HepG2 (cell line): Measurements from ENCODE around the gene GATD1. TPM values are rescaled to one million over a fixed set of nuclear protein-coding genes. Genes with fewer than 3 reads are reported as not detected.

Experiments
- AGO2 ChIP-seq: fragments of 200-400 bp; formaldehyde crosslinking; optimal IDR thresholded peaks from 2 replicates; pipeline ENCODE3; 2017; ENCODE audit warnings: mild to moderate bottlenecking, low read depth, low read length, moderate library complexity
- ATAD3A ChIP-seq: sonication (generic); formaldehyde crosslinking; IDR thresholded peaks from 2 replicates; pipeline ENCODE4 v1.4.0; 2020; ENCODE audit warnings: missing genetic modification reagents
- BRCA1 ChIP-seq: sonication (generic); formaldehyde crosslinking; IDR thresholded peaks from 2 replicates; pipeline ENCODE4 v1.4.0; 2020; ENCODE audit warnings: missing genetic modification reagents
- HIVEP1 ChIP-seq: sonication (generic); formaldehyde crosslinking; IDR thresholded peaks from 2 replicates; pipeline ENCODE4 v1.4.0; 2020; ENCODE audit warnings: mild to moderate bottlenecking, missing genetic modification reagents
- IRF2 ChIP-seq: IDR thresholded peaks from 2 replicates; pipeline ENCODE4 v1.6.1; 2018; ENCODE audit warnings: missing genetic modification reagents, missing compliant biosample characterization
- JUNB ChIP-seq: sonication (generic); formaldehyde crosslinking; IDR thresholded peaks from 2 replicates; pipeline ENCODE4 v1.8.0; 2022; ENCODE audit warnings: missing genetic modification reagents, mild to moderate bottlenecking, borderline replicate concordance
- NR2F1 ChIP-seq, 2 experiments: fragments of 450-650 bp in 1 of 2; formaldehyde crosslinking in 1 of 2; IDR thresholded peaks; 2 replicates each; pipeline versions ENCODE4 v1.5.0 to v1.6.1; 2016 to 2020; ENCODE audit warnings: mild to moderate bottlenecking in 1 of 2, missing compliant biosample characterization in 1 of 2, missing genetic modification reagents in 1 of 2, moderate library complexity in 1 of 2
- PHF5A ChIP-seq: IDR thresholded peaks from one replicate; pipeline ENCODE4 v1.6.1; 2018; ENCODE audit warnings: low read depth, missing genetic modification reagents; ENCODE audit not compliant: unreplicated experiment
- ZNF451 ChIP-seq: sonication (generic); formaldehyde crosslinking; IDR thresholded peaks from 2 replicates; pipeline ENCODE4 v1.5.0; 2020; ENCODE audit warnings: mild to moderate bottlenecking, missing genetic modification reagents
- ZNF850 ChIP-seq: sonication (generic); formaldehyde crosslinking; conservative IDR thresholded peaks from 2 replicates; pipeline ENCODE4 v1.9.0; 2021; ENCODE audit warnings: mild to moderate bottlenecking, missing genetic modification reagents
- polyA plus RNA-seq, 8 experiments: library from polyadenylated mRNA; depleted of rRNA in 3 of 8; stranded (reverse) in 7 of 8; unstranded in 1 of 8; fragments of >200 nt; fragmentation: Illumina TruSeq in 4 of 8; extraction: Trizol in 4 of 8; gene quantifications; 2 replicates each; pipeline versions ENCODE4 v1.2.1 to v1.2.3, GENCODE V29; 2011 to 2016; ENCODE audit warnings: low read depth in 4 of 8, missing spikeins in 1 of 8, mixed read lengths in 1 of 8; ENCODE audit not compliant: insufficient read depth in 1 of 8
- total RNA-seq, 5 experiments: library from RNA; depleted of rRNA; stranded (reverse); fragments of >200 nt; fragmentation: Illumina TruSeq; extraction: Trizol; gene quantifications; 2 replicates each; pipeline ENCODE4 v1.2.3, GENCODE V29; 2016; ENCODE audit warnings: low read depth in 1 of 5
- TF ChIP-seq, protein P1 (sequence below): sonication (generic); formaldehyde crosslinking; IDR thresholded peaks from 2 replicates; pipeline ENCODE4 v1.9.0; 2021; ENCODE audit warnings: missing genetic modification reagents, borderline replicate concordance
- TF ChIP-seq, protein P2 (sequence below): sonication (generic); formaldehyde crosslinking; conservative IDR thresholded peaks from 2 replicates; pipeline ENCODE4 v1.8.0; 2022; ENCODE audit warnings: mild to moderate bottlenecking, moderate library complexity, missing genetic modification reagents
- TF ChIP-seq, protein P3 (sequence below): sonication (generic); formaldehyde crosslinking; IDR thresholded peaks from 2 replicates; pipeline ENCODE4 v1.4.0; 2020; ENCODE audit warnings: missing genetic modification reagents
- TF ChIP-seq, protein P4 (sequence below): sonication (generic); formaldehyde crosslinking; IDR thresholded peaks from 2 replicates; pipeline ENCODE4 v1.4.0; 2020; ENCODE audit warnings: missing genetic modification reagents, mild to moderate bottlenecking, borderline replicate concordance

GATD1 gene
- total and polyA plus RNA-seq, 2 of the 13 experiments (the other 11 are each of a cell fraction or from before 2014, with no cell fraction given), result 31.3 to 60.5 TPM

GRCh38 chr11:777288-778255 lies at the start of gene GATD1 (continued):
- TF ChIP-seq, protein P1, sequence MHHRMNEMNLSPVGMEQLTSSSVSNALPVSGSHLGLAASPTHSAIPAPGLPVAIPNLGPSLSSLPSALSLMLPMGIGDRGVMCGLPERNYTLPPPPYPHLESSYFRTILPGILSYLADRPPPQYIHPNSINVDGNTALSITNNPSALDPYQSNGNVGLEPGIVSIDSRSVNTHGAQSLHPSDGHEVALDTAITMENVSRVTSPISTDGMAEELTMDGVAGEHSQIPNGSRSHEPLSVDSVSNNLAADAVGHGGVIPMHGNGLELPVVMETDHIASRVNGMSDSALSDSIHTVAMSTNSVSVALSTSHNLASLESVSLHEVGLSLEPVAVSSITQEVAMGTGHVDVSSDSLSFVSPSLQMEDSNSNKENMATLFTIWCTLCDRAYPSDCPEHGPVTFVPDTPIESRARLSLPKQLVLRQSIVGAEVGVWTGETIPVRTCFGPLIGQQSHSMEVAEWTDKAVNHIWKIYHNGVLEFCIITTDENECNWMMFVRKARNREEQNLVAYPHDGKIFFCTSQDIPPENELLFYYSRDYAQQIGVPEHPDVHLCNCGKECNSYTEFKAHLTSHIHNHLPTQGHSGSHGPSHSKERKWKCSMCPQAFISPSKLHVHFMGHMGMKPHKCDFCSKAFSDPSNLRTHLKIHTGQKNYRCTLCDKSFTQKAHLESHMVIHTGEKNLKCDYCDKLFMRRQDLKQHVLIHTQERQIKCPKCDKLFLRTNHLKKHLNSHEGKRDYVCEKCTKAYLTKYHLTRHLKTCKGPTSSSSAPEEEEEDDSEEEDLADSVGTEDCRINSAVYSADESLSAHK (CRISPR knock-in tag), result no peak
- TF ChIP-seq IRF2, result no peak
- no peak for TF ChIP-seq ATAD3A (CRISPR knock-in tag)
- no peak for TF ChIP-seq JUNB (CRISPR knock-in tag)
- TF ChIP-seq, protein P2, sequence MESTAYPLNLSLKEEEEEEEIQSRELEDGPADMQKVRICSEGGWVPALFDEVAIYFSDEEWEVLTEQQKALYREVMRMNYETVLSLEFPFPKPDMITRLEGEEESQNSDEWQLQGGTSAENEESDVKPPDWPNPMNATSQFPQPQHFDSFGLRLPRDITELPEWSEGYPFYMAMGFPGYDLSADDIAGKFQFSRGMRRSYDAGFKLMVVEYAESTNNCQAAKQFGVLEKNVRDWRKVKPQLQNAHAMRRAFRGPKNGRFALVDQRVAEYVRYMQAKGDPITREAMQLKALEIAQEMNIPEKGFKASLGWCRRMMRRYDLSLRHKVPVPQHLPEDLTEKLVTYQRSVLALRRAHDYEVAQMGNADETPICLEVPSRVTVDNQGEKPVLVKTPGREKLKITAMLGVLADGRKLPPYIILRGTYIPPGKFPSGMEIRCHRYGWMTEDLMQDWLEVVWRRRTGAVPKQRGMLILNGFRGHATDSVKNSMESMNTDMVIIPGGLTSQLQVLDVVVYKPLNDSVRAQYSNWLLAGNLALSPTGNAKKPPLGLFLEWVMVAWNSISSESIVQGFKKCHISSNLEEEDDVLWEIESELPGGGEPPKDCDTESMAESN (CRISPR knock-in tag), result no peak; the same call in 1 of the 2 replicates
- TF ChIP-seq, protein P3, sequence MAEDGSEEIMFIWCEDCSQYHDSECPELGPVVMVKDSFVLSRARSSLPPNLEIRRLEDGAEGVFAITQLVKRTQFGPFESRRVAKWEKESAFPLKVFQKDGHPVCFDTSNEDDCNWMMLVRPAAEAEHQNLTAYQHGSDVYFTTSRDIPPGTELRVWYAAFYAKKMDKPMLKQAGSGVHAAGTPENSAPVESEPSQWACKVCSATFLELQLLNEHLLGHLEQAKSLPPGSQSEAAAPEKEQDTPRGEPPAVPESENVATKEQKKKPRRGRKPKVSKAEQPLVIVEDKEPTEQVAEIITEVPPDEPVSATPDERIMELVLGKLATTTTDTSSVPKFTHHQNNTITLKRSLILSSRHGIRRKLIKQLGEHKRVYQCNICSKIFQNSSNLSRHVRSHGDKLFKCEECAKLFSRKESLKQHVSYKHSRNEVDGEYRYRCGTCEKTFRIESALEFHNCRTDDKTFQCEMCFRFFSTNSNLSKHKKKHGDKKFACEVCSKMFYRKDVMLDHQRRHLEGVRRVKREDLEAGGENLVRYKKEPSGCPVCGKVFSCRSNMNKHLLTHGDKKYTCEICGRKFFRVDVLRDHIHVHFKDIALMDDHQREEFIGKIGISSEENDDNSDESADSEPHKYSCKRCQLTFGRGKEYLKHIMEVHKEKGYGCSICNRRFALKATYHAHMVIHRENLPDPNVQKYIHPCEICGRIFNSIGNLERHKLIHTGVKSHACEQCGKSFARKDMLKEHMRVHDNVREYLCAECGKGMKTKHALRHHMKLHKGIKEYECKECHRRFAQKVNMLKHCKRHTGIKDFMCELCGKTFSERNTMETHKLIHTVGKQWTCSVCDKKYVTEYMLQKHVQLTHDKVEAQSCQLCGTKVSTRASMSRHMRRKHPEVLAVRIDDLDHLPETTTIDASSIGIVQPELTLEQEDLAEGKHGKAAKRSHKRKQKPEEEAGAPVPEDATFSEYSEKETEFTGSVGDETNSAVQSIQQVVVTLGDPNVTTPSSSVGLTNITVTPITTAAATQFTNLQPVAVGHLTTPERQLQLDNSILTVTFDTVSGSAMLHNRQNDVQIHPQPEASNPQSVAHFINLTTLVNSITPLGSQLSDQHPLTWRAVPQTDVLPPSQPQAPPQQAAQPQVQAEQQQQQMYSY, result no peak
- no peak for TF ChIP-seq ZNF850 (CRISPR knock-in tag)
- TF ChIP-seq, protein P4, sequence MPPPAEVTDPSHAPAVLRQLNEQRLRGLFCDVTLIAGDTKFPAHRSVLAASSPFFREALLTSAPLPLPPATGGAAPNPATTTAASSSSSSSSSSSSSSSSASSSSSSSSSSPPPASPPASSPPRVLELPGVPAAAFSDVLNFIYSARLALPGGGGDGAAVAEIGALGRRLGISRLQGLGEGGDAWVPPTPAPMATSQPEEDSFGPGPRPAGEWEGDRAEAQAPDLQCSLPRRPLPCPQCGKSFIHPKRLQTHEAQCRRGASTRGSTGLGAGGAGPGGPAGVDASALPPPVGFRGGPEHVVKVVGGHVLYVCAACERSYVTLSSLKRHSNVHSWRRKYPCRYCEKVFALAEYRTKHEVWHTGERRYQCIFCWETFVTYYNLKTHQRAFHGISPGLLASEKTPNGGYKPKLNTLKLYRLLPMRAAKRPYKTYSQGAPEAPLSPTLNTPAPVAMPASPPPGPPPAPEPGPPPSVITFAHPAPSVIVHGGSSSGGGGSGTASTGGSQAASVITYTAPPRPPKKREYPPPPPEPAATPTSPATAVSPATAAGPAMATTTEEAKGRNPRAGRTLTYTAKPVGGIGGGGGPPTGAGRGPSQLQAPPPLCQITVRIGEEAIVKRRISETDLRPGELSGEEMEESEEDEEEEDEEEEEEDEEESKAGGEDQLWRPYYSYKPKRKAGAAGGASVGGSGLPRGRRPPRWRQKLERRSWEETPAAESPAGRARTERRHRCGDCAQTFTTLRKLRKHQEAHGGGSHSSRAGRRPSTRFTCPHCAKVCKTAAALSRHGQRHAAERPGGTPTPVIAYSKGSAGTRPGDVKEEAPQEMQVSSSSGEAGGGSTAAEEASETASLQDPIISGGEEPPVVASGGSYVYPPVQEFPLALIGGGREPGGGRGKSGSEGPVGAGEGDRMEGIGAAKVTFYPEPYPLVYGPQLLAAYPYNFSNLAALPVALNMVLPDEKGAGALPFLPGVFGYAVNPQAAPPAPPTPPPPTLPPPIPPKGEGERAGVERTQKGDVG (CRISPR knock-in tag), result no peak
- no peak for TF ChIP-seq BRCA1
- TF ChIP-seq AGO2, result no peak
- no peak for TF ChIP-seq PHF5A
- no peak for TF ChIP-seq HIVEP1 (CRISPR knock-in tag)
- TF ChIP-seq ZNF451 (CRISPR knock-in tag), result no peak
- no peak for TF ChIP-seq NR2F1 (CRISPR knock-in tag; IDR thresholded peaks at IDR 0.05)
